NCI-H1930 (cell line): ENCODE measurements around the gene CCHCR1.
A peak's percentile ranks its signal among the peaks of the same experiment; 100 is the strongest.

Source experiments
- DNase-seq, 2 experiments: peaks; one replicate each; lab custom pipeline; 2025; lab: John Stamatoyannopoulos, UW

The CCHCR1 gene

GRCh38 chr6:31162463-31163165, 5.0 kb upstream of the CCHCR1 start:
- DNase-seq, result no peak

GRCh38 chr6:31161216-31162126, 3.9 kb upstream of the CCHCR1 start:
- DNase-seq, result no peak

GRCh38 chr6:31158863-31159855, 1.6 kb upstream of the CCHCR1 start:
- DNase-seq, result no peak

GRCh38 chr6:31158140-31158862, 699 bp upstream of the CCHCR1 start, which contains the start of gene TCF19:
TSS of gene TCF19 (plus strand) at chr6:31158589. CDS start at chr6:31159470, 881 bp downstream.
- DNase-seq, result peak; percentile 94 to 97

GRCh38 chr6:31156641-31157040, 961 bp downstream of the CCHCR1 start:
- DNase-seq, result no peak

GRCh38 chr6:31154436-31154835, 3.2 kb downstream of the CCHCR1 start:
- no peak for DNase-seq

- no peak for DNase-seq
Measured at GRCh38 chr6:31152781-31153180, 4.8 kb downstream of the CCHCR1 start.

GRCh38 chr6:31149827-31150447, 7.7 kb downstream of the CCHCR1 start:
- no peak for DNase-seq

- DNase-seq, result no peak
Measured at GRCh38 chr6:31145386-31145785, 12.2 kb downstream of the CCHCR1 start.

- no peak for DNase-seq
Measured at GRCh38 chr6:31144970-31145340, 12.6 kb downstream of the CCHCR1 start.

GRCh38 chr6:31144296-31144969, 13.2 kb downstream of the CCHCR1 start:
- DNase-seq, result no peak

- no peak for DNase-seq
Measured at GRCh38 chr6:31143148-31143547, 14.5 kb downstream of the CCHCR1 start.

- no peak for DNase-seq
Measured at GRCh38 chr6:31142361-31142761, 15.2 kb downstream of the CCHCR1 start.

- DNase-seq, result no peak
Measured at GRCh38 chr6:31140643-31141042, 17.0 kb downstream of the CCHCR1 start.

GRCh38 chr6:31139599-31139998, 18.0 kb downstream of the CCHCR1 start:
- no peak for DNase-seq

- DNase-seq, result no peak
Measured at GRCh38 chr6:31138982-31139381, 18.6 kb downstream of the CCHCR1 start, which contains the start of gene PSORS1C2. TSS of gene PSORS1C2 (minus strand) at chr6:31139066. CDS start at chr6:31139026, 40 bp downstream.

GRCh38 chr6:31135710-31136109, 21.9 kb downstream of the CCHCR1 start:
- DNase-seq, result no peak

GRCh38 chr6:31132806-31133205, 24.8 kb downstream of the CCHCR1 start:
- no peak for DNase-seq

GRCh38 chr6:31131595-31131994, 26.0 kb downstream of the CCHCR1 start:
- DNase-seq, result no peak

GRCh38 chr6:31130751-31131150, 26.9 kb downstream of the CCHCR1 start:
- no peak for DNase-seq
